A549 (cell line): ENCODE data around the gene TGFBR3. TPM values are rescaled to one million over a fixed set of nuclear protein-coding genes. Genes with fewer than 3 reads are reported as not detected.

Experiments
- ATAC-seq, 2 experiments: fragments of 200-7000 bp in 1 of 2; fragments of >200 bp in 1 of 2; cut with Nextera tagmentation in 1 of 2; cut with Tn5 transposase in 1 of 2; 3 replicates each; pipeline versions ENCODE4 v1.8.0 to v1.9.1; 2018 to 2020; ENCODE audit warnings: mild to moderate bottlenecking in 1 of 2, moderate library complexity in 1 of 2
- CTCF ChIA-PET: fragments of 300-600 bp; sonication (Branson Sonifier 250); formaldehyde crosslinking; extraction: SDS; loops from one replicate; lab custom pipeline; 2021; ENCODE audit warnings: antibody characterized with exemption, inconsistent platforms; lab: Yijun Ruan, JAX
- POLR2A ChIA-PET: fragments of 350-600 bp; formaldehyde crosslinking; extraction: SDS; loops from one replicate; lab custom pipeline; 2021; ENCODE audit warnings: antibody characterized with exemption, inconsistent platforms; lab: Yijun Ruan, JAX
- DNase-seq, 2 experiments: peaks; one replicate each; pipeline versions ENCODE4 v3.0.0 to v3.0.0-alpha.2; 2011 to 2016; ENCODE audit warnings: low read depth in 1 of 2, low spot score in 1 of 2
- FAIRE-seq: peaks from 2 replicates; lab custom pipeline; 2011; peaks lifted over from hg19 to GRCh38; lab: Jason Lieb, UNC
- H3K27ac ChIP-seq, 2 experiments: fragments of >200 bp; sonication (Bioruptor Twin); formaldehyde crosslinking; 3 replicates each; pipeline ENCODE4 v1.5.1; 2016 to 2017
- H3K4me1 ChIP-seq: fragments of >200 bp; sonication (Bioruptor Twin); formaldehyde crosslinking; 3 replicates; pipeline ENCODE4 v1.6.1; 2016
- H3K4me2 ChIP-seq: fragments of >200 bp; sonication (Bioruptor Twin); formaldehyde crosslinking; 3 replicates; pipeline ENCODE4 v1.6.1; 2016
- H3K4me3 ChIP-seq: fragments of >200 bp; sonication (Bioruptor Twin); formaldehyde crosslinking; 3 replicates; pipeline ENCODE4 v1.5.1; 2016
- H3K9me3 ChIP-seq: fragments of >200 bp; sonication (Bioruptor Twin); formaldehyde crosslinking; 3 replicates; pipeline ENCODE4 v1.6.1; 2016
- BHLHE40 ChIP-seq: IDR thresholded peaks from 2 replicates; pipeline ENCODE4 v1.6.1; 2012; ENCODE audit warnings: low read depth, low read length, inconsistent platforms
- CHD2 ChIP-seq: fragments of 150-350 bp; IDR thresholded peaks from 2 replicates; pipeline ENCODE4 v1.6.1; 2014; ENCODE audit warnings: low read length; ENCODE audit not compliant: partially characterized antibody
- ESRRA ChIP-seq: fragments of 150-350 bp; IDR thresholded peaks from 2 replicates; pipeline ENCODE4 v1.6.1; 2014; ENCODE audit warnings: mild to moderate bottlenecking, low read length, borderline replicate concordance
- FOSB ChIP-seq: fragments of 250-450 bp; sonication (Bioruptor Pico); IDR thresholded peaks from 2 replicates; pipeline ENCODE4 v1.5.0; 2020; ENCODE audit warnings: mild to moderate bottlenecking, moderate library complexity
- GATA3 ChIP-seq: IDR thresholded peaks from 2 replicates; pipeline ENCODE4 v1.6.1; 2012; ENCODE audit warnings: borderline replicate concordance
- HES2 ChIP-seq: fragments of >200 bp; sonication (Bioruptor Twin); formaldehyde crosslinking; IDR thresholded peaks from 2 replicates; pipeline ENCODE4 v1.6.1; 2016
- HMGXB4 ChIP-seq: fragments of 250-450 bp; sonication (Bioruptor Pico); IDR thresholded peaks from 2 replicates; pipeline ENCODE4 v1.5.0; 2021; ENCODE audit warnings: mild to moderate bottlenecking, moderate library complexity, borderline replicate concordance
- HOXA7 ChIP-seq: fragments of 250-450 bp; sonication (Bioruptor Pico); IDR thresholded peaks from 2 replicates; pipeline ENCODE4 v1.5.0; 2020; ENCODE audit warnings: mild to moderate bottlenecking, moderate library complexity
- JUNB ChIP-seq: fragments of >200 bp; sonication (Bioruptor Twin); formaldehyde crosslinking; IDR thresholded peaks from 2 replicates; pipeline ENCODE4 v1.6.1; 2016
- KDM1A ChIP-seq: fragments of 200-600 bp; sonication (generic); IDR thresholded peaks from 2 replicates; pipeline ENCODE4 v1.6.1; 2016; ENCODE audit warnings: low read depth, mild to moderate bottlenecking
- KDM5A ChIP-seq: fragments of 200-600 bp; sonication (generic); IDR thresholded peaks from 2 replicates; pipeline ENCODE4 v1.6.1; 2016; ENCODE audit warnings: antibody characterized with exemption, mild to moderate bottlenecking
- MAX ChIP-seq: IDR thresholded peaks from 2 replicates; pipeline ENCODE4 v1.6.1; 2012
- MAZ ChIP-seq: fragments of 150-350 bp; IDR thresholded peaks from 2 replicates; pipeline ENCODE4 v1.6.1; 2014; ENCODE audit warnings: antibody characterized with exemption, low read depth, low read length, borderline replicate concordance
- MYC ChIP-seq: IDR thresholded peaks from 2 replicates; pipeline ENCODE4 v1.6.1; 2012; ENCODE audit warnings: mild to moderate bottlenecking, inconsistent platforms, low read length, improper control_type of control experiment, borderline replicate concordance
- NPAS2 ChIP-seq: fragments of 250-450 bp; sonication (Bioruptor Pico); IDR thresholded peaks from 2 replicates; pipeline ENCODE4 v1.8.0; 2022; ENCODE audit warnings: mild to moderate bottlenecking, moderate library complexity, borderline replicate concordance
- PBX3 ChIP-seq: IDR thresholded peaks from 2 replicates; pipeline ENCODE4 v1.6.1; 2012
- PHF8 ChIP-seq: fragments of 200-600 bp; sonication (generic); IDR thresholded peaks from 2 replicates; pipeline ENCODE4 v1.6.1; 2016; ENCODE audit warnings: low read depth, mild to moderate bottlenecking, antibody characterized with exemption, moderate library complexity, borderline replicate concordance
- POLR2A ChIP-seq: IDR thresholded peaks from 2 replicates; pipeline ENCODE4 v1.6.1; 2012; ENCODE audit warnings: mild to moderate bottlenecking, low read length
- TP53 ChIP-seq: fragments of 250-450 bp; sonication (Bioruptor Pico); IDR thresholded peaks from 2 replicates; pipeline ENCODE4 v1.5.0; 2021; ENCODE audit warnings: mild to moderate bottlenecking, moderate library complexity
- USF2 ChIP-seq: fragments of 450-650 bp; IDR thresholded peaks from 2 replicates; pipeline ENCODE4 v1.6.1; 2014; ENCODE audit warnings: antibody characterized with exemption
- ZC3H11A ChIP-seq: fragments of 450-650 bp; IDR thresholded peaks from 2 replicates; pipeline ENCODE4 v1.6.1; 2014; ENCODE audit warnings: antibody characterized with exemption, mild to moderate bottlenecking
- ZNF302 ChIP-seq: fragments of 250-450 bp; sonication (Bioruptor Pico); IDR thresholded peaks from 2 replicates; pipeline ENCODE4 v1.9.0; 2021; ENCODE audit warnings: inconsistent platforms, mild to moderate bottlenecking, moderate library complexity
- ZSCAN20 ChIP-seq: fragments of 250-450 bp; sonication (Bioruptor Pico); IDR thresholded peaks from 2 replicates; pipeline ENCODE4 v1.8.0; 2022; ENCODE audit warnings: mild to moderate bottlenecking, moderate library complexity
- WGBS: methylation state at CpG from one replicate; pipeline ENCODE4 v1.1.6; 2017; ENCODE audit errors: missing lambda C conversion rate; 5-methylcytosine and 5-hydroxymethylcytosine counted together
- polyA plus RNA-seq, 4 experiments: library from polyadenylated mRNA; depleted of rRNA in 3 of 4; stranded (reverse); fragments of >200 nt; fragmentation: RNase III in 1 of 4; extraction: RNeasy Plus Mini Kit Qiagen cat#74134 plus additional on column Dnase treatment in 1 of 4; gene quantifications; 2 replicates in 3 of 4; 3 replicates in 1 of 4; pipeline ENCODE4 v1.2.3, GENCODE V29; 2011 to 2017

TGFBR3 gene
- polyA plus RNA-seq, 2 of the 4 experiments (the other 2 are of a cell fraction): 5.0 to 8.9 TPM

GRCh38 chr1:91916046-91916445 lies 30.1 kb upstream of the TGFBR3 start (continued):
- TF ChIP-seq BHLHE40 (no peak), ZC3H11A (no peak), MAX (no peak), KDM5A (no peak), JUNB (no peak)
- TF ChIP-seq, all 56 proteins: peak for 0

GRCh38 chr1:91913018-91913417 lies 27.1 kb upstream of the TGFBR3 start:
- H3K4me2 ChIP-seq: no peak overlapping the region
- DNase-seq: no peak
- TF ChIP-seq CHD2 (no peak), POLR2A (no peak), GATA3 (no peak), KDM1A (no peak), HOXA7 (CRISPR knock-in tag) (no peak), MAZ (no peak), PHF8 (no peak), TP53 (no peak), KDM5A (no peak), BHLHE40 (no peak), NPAS2 (CRISPR knock-in tag) (no peak), ZSCAN20 (no peak), FOSB (CRISPR knock-in tag) (no peak), ESRRA (no peak)
- TF ChIP-seq, all 56 proteins: peak for 0
- ATAC-seq (no peak), FAIRE-seq (no peak)
- no peak overlapping the region for H3K4me3 ChIP-seq
- peaks cover 20% of the 10 kb centered on the region; the same call in 2 of the 3 replicates for H3K4me1 ChIP-seq
- peak overlapping the region in 1 of 2 experiments; percentile 64; a peak in 3 of 6 replicates for H3K27ac ChIP-seq
- ChIA-PET POLR2A (no interaction called here), CTCF (interaction anchor here (1.1 kb wide), 1 partner anchor 26 kb away, joined by 3 read pairs; no protein-coding TSS in a partner anchor)
- no peaks in the 10 kb centered on the region for H3K9me3 ChIP-seq
- WGBS: 82% methylated on average over 3 of the region's 3 CpGs

- FAIRE-seq: no peak
- no peak for ATAC-seq
- H3K4me2 ChIP-seq: no peak overlapping the region
- H3K4me1 ChIP-seq: peaks cover 20% of the 10 kb centered on the region; the same call in 2 of the 3 replicates
- WGBS: 52% methylated on average over 1 of the region's 1 CpG
- no peak for DNase-seq
- CTCF ChIA-PET: no interaction called here
- POLR2A ChIA-PET: no interaction called here
- no peak overlapping the region for H3K4me3 ChIP-seq
- TF ChIP-seq JUNB (no peak), USF2 (no peak), ZNF302 (CRISPR knock-in tag) (no peak), MAX (no peak), HMGXB4 (no peak), MYC (no peak), KDM5A (no peak), HES2 (no peak), MAZ (no peak), PBX3 (no peak), ZSCAN20 (no peak)
- H3K27ac ChIP-seq: no peak overlapping the region
- H3K9me3 ChIP-seq: no peaks in the 10 kb centered on the region
Observed at GRCh38 chr1:91912266-91912665, 26.3 kb upstream of the TGFBR3 start.
